ENCODE measurements around the gene HOXA6. TPM values are rescaled to one million over a fixed set of nuclear protein-coding genes. Genes with fewer than 3 reads are reported as not detected.

The HOXA6 gene
- total RNA-seq, 2 experiments from 2014 or later, result 4.1 to 12.0 TPM

DNA sequence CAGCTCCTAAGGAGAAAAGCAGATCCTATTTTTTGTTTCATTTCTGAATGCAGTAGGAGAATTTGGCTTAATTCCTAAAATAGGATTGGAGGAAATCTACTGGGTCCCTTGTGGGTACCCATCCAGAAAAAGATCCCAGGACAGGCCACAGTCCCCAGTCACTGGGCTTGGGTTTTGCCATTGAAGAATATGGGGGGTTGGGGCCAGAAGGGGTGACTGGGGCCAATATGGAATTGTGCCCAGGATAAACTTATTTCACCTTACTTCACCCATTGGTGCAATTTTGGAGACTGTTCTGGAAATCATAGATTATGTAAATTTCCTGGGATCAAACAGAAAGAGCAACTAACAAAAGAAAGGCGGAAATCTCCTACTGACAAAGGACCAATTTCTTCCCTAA is 9.1 kb downstream of the HOXA6 start:
- Histone ChIP-seq H3K4me2 (ENCODE audit: low read length) (no peak overlapping the region), H3K9me3 (ENCODE audit: low read length) (no peaks in the 10 kb centered on the region), H4K20me1 (ENCODE audit: insufficient read depth, low read length) (no peaks in the 10 kb centered on the region), H2AFZ (ENCODE audit: low read length) (no peak overlapping the region), H3K4me1 (ENCODE audit: insufficient read depth, low read length, poor library complexity, severe bottlenecking) (no peaks in the 10 kb centered on the region), H3K79me2 (ENCODE audit: insufficient read depth, low read depth, low read length) (no peaks in the 10 kb centered on the region), H3K36me3 (ENCODE audit: insufficient read depth, low read length) (0 out of 2 replicates have a peak, but pooled peaks cover 5% of the 10 kb centered on the region), H3K4me3 (ENCODE audit: low read depth, low read length, poor library complexity, severe bottlenecking) (no peak overlapping the region), H3K9me2 (ENCODE audit: insufficient read depth, low read length) (no peaks in the 10 kb centered on the region), H3K27ac (ENCODE audit: low read depth, low read length, poor library complexity, severe bottlenecking) (no peak overlapping the region)
- ChIA-PET POLR2A (no interaction called here), CTCF (ENCODE audit: unreplicated experiment) (no interaction called here)
- TF ChIP-seq, protein P1, sequence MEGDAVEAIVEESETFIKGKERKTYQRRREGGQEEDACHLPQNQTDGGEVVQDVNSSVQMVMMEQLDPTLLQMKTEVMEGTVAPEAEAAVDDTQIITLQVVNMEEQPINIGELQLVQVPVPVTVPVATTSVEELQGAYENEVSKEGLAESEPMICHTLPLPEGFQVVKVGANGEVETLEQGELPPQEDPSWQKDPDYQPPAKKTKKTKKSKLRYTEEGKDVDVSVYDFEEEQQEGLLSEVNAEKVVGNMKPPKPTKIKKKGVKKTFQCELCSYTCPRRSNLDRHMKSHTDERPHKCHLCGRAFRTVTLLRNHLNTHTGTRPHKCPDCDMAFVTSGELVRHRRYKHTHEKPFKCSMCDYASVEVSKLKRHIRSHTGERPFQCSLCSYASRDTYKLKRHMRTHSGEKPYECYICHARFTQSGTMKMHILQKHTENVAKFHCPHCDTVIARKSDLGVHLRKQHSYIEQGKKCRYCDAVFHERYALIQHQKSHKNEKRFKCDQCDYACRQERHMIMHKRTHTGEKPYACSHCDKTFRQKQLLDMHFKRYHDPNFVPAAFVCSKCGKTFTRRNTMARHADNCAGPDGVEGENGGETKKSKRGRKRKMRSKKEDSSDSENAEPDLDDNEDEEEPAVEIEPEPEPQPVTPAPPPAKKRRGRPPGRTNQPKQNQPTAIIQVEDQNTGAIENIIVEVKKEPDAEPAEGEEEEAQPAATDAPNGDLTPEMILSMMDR (conservative IDR thresholded peaks at IDR 0.05; ENCODE audit: low read length), result no peak
- no peak for TF ChIP-seq EZH2phosphoT487 (IDR thresholded peaks at IDR 0.05; ENCODE audit: borderline replicate concordance, low read depth, low read length)
- intact Hi-C loops (cut with micrococcal nuclease; ENCODE audit: unreplicated experiment), result no loop called here
- DNase-seq (ENCODE audit: low spot score), result no peak
- no TSS peak for BruUV-seq (replicated peaks)

DNA sequence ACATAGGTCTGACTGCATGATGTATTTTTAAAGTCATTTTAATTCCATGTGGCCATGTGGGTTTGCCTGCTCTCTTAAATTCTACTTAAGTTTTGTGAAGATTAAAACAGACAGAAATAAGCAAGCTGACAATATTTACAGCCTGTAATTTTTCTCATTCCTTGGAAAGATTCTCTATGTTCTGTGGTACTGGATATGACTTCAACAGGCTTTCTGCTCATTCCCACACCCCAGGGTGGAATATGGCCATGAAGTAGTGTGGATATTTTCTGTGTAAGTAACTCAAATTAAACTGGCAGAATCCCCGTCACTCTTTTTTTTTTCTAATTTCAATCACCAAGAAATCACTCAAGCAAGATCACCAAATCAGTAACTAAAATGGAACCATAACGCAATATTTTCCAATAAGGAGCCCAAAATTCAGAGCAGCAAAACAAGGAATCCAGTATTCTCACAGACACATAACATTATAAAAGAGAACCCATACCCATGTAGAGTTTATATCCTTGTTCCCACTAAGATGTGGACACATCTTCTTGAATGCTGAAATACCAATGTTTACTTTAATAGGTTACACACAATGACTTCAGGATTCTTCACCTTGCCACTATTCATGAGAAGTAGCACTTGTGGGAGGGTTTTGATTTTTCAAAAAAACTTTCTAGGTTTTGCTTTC is 9.8 kb downstream of the HOXA6 start:
- Histone ChIP-seq H3K4me1 (ENCODE audit: insufficient read depth, low read length, poor library complexity, severe bottlenecking) (no peaks in the 10 kb centered on the region), H3K9me3 (ENCODE audit: low read length) (no peaks in the 10 kb centered on the region), H3K9me2 (ENCODE audit: insufficient read depth, low read length) (no peaks in the 10 kb centered on the region), H4K20me1 (ENCODE audit: insufficient read depth, low read length) (no peaks in the 10 kb centered on the region), H3K36me3 (ENCODE audit: insufficient read depth, low read length) (0 out of 2 replicates have a peak, but pooled peaks cover 5% of the 10 kb centered on the region), H3K4me2 (ENCODE audit: low read length) (no peak overlapping the region), H3K4me3 (ENCODE audit: low read depth, low read length, poor library complexity, severe bottlenecking) (no peak overlapping the region), H2AFZ (ENCODE audit: low read length) (no peak overlapping the region), H3K79me2 (ENCODE audit: insufficient read depth, low read depth, low read length) (no peaks in the 10 kb centered on the region), H3K27ac (ENCODE audit: low read depth, low read length, poor library complexity, severe bottlenecking) (no peak overlapping the region)
- BruUV-seq (replicated peaks), result no TSS peak
- POLR2A ChIA-PET, result no interaction called here
- intact Hi-C loops (cut with micrococcal nuclease; ENCODE audit: unreplicated experiment), result no loop called here
- no peak for TF ChIP-seq EZH2phosphoT487 (IDR thresholded peaks at IDR 0.05; ENCODE audit: borderline replicate concordance, low read depth, low read length)
- TF ChIP-seq, protein P1 (conservative IDR thresholded peaks at IDR 0.05; ENCODE audit: low read length), result no peak
- CTCF ChIA-PET (ENCODE audit: unreplicated experiment), result no interaction called here
- DNase-seq (ENCODE audit: low spot score), result no peak

DNA sequence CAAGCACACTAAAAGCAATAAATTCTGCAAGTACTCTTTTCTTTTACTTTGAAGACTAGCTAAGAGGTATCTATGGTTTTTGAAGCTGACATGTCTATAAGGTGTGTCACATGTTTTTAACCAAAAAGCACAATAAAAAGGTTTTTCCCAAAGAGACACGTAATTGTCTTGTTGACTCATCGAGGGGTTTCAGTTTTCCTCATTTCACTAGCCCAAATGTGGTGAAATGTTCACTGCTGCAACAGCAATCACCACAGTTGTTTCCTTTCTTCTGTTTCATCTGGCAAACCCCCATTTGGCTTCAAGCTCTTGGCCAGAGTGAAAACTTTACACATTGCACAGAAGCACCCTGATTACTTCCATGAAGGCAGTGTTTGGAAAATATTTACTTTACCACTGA is 13.2 kb downstream of the HOXA6 start:
- intact Hi-C loops (cut with micrococcal nuclease; ENCODE audit: unreplicated experiment), result no loop called here
- H2AFZ ChIP-seq (ENCODE audit: low read length), result no peak overlapping the region
- H3K4me3 ChIP-seq (ENCODE audit: low read depth, low read length, poor library complexity, severe bottlenecking), result no peak overlapping the region
- H3K27ac ChIP-seq (ENCODE audit: low read depth, low read length, poor library complexity, severe bottlenecking), result no peak overlapping the region
- ChIA-PET CTCF (ENCODE audit: unreplicated experiment) (no interaction called here), POLR2A (interaction anchor here (0.6 kb wide), 1 partner anchor 107 kb away, joined by 3 read pairs; no protein-coding TSS in a partner anchor)
- no peak for DNase-seq (ENCODE audit: low spot score)
- no peaks in the 10 kb centered on the region for H3K79me2 ChIP-seq (ENCODE audit: insufficient read depth, low read depth, low read length)
- H3K9me3 ChIP-seq (ENCODE audit: low read length), result no peaks in the 10 kb centered on the region
- no TSS peak for BruUV-seq (replicated peaks)
- no peaks in the 10 kb centered on the region for H3K9me2 ChIP-seq (ENCODE audit: insufficient read depth, low read length)
- no peaks in the 10 kb centered on the region for H3K36me3 ChIP-seq (ENCODE audit: insufficient read depth, low read length)
- peaks cover 4% of the 10 kb centered on the region for H3K4me1 ChIP-seq (ENCODE audit: insufficient read depth, low read length, poor library complexity, severe bottlenecking)
- no peak overlapping the region for H3K4me2 ChIP-seq (ENCODE audit: low read length)
- TF ChIP-seq, protein P1 (conservative IDR thresholded peaks at IDR 0.05; ENCODE audit: low read length), result no peak
- TF ChIP-seq EZH2phosphoT487 (IDR thresholded peaks at IDR 0.05; ENCODE audit: borderline replicate concordance, low read depth, low read length), result no peak
- no peaks in the 10 kb centered on the region for H4K20me1 ChIP-seq (ENCODE audit: insufficient read depth, low read length)
